GM12878 (cell line): Measurements from ENCODE around the gene NSD2. TPM values are rescaled to one million over a fixed set of nuclear protein-coding genes. Genes with fewer than 3 reads are reported as not detected.

Experiments
- CBX5 ChIP-seq: sonication (generic); IDR thresholded peaks from 2 replicates; pipeline ENCODE4 v1.6.1; 2016; ENCODE audit warnings: low read depth, moderate library complexity, mild to moderate bottlenecking, inconsistent platforms
- CREB1 ChIP-seq: IDR thresholded peaks from 2 replicates; pipeline ENCODE4 v1.6.1; 2012; ENCODE audit warnings: low read depth, mild to moderate bottlenecking, inconsistent platforms
- DPF2 ChIP-seq: fragments of 450-650 bp; IDR thresholded peaks from 2 replicates; pipeline ENCODE4 v1.6.1; 2017; ENCODE audit warnings: mild to moderate bottlenecking
- EP300 ChIP-seq, 2 experiments: fragments of 150-350 bp in 1 of 2; IDR thresholded peaks; 2 replicates each; pipeline ENCODE4 v1.6.1; 2011 to 2012; ENCODE audit warnings: low read depth in 2 of 2, low read length in 2 of 2, borderline replicate concordance in 1 of 2, improper control_type of control experiment in 1 of 2, inconsistent platforms in 1 of 2; ENCODE audit not compliant: control insufficient read depth in 1 of 2
- ESRRA ChIP-seq: IDR thresholded peaks from 2 replicates; pipeline ENCODE4 v1.6.1; 2012; ENCODE audit warnings: mild to moderate bottlenecking, low read length, improper control_type of control experiment
- HDGF ChIP-seq: fragments of 450-650 bp; IDR thresholded peaks from 2 replicates; pipeline ENCODE4 v1.6.1; 2016; ENCODE audit warnings: antibody characterized with exemption
- MEF2A ChIP-seq: IDR thresholded peaks from 2 replicates; pipeline ENCODE4 v1.6.1; 2011; ENCODE audit warnings: low read depth, mild to moderate bottlenecking, low read length, moderate library complexity; ENCODE audit not compliant: insufficient read depth
- MTA2 ChIP-seq: fragments of 450-650 bp; IDR thresholded peaks from 2 replicates; pipeline ENCODE4 v1.6.1; 2016; ENCODE audit warnings: low read depth, mild to moderate bottlenecking, moderate library complexity
- MYB ChIP-seq: fragments of 150-350 bp; IDR thresholded peaks from 2 replicates; pipeline ENCODE4 v1.6.1; 2014; ENCODE audit warnings: mild to moderate bottlenecking, low read depth, low read length, borderline replicate concordance
- NFYB ChIP-seq: IDR thresholded peaks from 2 replicates; pipeline ENCODE4 v1.6.1; 2011; ENCODE audit warnings: low read depth, mild to moderate bottlenecking, low read length, improper control_type of control experiment, moderate library complexity; ENCODE audit not compliant: insufficient read depth
- POLR2A ChIP-seq: IDR thresholded peaks from 2 replicates; pipeline ENCODE4 v1.6.1; 2011; ENCODE audit warnings: low read depth, mild to moderate bottlenecking, low read length
- POLR2AphosphoS5 ChIP-seq: IDR thresholded peaks from 2 replicates; pipeline ENCODE4 v1.6.1; 2011; ENCODE audit warnings: mild to moderate bottlenecking, low read length, inconsistent platforms
- RCOR1 ChIP-seq: conservative IDR thresholded peaks from 2 replicates; pipeline ENCODE4 v1.6.1; 2012; ENCODE audit warnings: low read depth, low read length, improper control_type of control experiment
- SMAD5 ChIP-seq: IDR thresholded peaks from 2 replicates; pipeline ENCODE4 v1.6.1; 2016; ENCODE audit warnings: antibody characterized with exemption, low read depth
- SPI1 ChIP-seq: IDR thresholded peaks from 2 replicates; pipeline ENCODE4 v1.6.1; 2011; ENCODE audit warnings: low read depth, mild to moderate bottlenecking, low read length, moderate library complexity, borderline replicate concordance; ENCODE audit not compliant: insufficient read depth
- ZNF384 ChIP-seq: IDR thresholded peaks from 2 replicates; pipeline ENCODE4 v1.6.1; 2012; ENCODE audit warnings: low read depth, mild to moderate bottlenecking, low read length, improper control_type of control experiment, borderline replicate concordance
- polyA plus RNA-seq, 11 experiments: library from polyadenylated mRNA; depleted of rRNA in 4 of 11; unstranded in 6 of 11; stranded (reverse) in 5 of 11; fragments of >200 nt; fragmentation: Nextera tagmentation in 4 of 11; fragmentation: Illumina TruSeq in 1 of 11; extraction: Ambion mirVana in 4 of 11; extraction: Trizol in 1 of 11; gene quantifications; 1 replicate in 1 of 11; 2 replicates in 10 of 11; pipeline versions ENCODE4 v1.2.1 to v1.2.3, GENCODE V29; 2011 to 2016; ENCODE audit warnings: inconsistent platforms in 2 of 11, missing spikeins in 2 of 11, low read depth in 1 of 11
- total RNA-seq, 4 experiments: library from RNA; depleted of rRNA in 3 of 4; stranded (reverse); fragments of >200 nt in 3 of 4; fragmentation: Illumina TruSeq in 1 of 4; extraction: Trizol in 1 of 4; gene quantifications; 2 replicates each; pipeline versions ENCODE4 v1.2.1 to v1.2.3, GENCODE V29; 2013 to 2021
- TF ChIP-seq, protein P1 (sequence below): fragments of 450-650 bp; formaldehyde crosslinking; IDR thresholded peaks from 2 replicates; pipeline ENCODE4 v1.4.0; 2020; ENCODE audit warnings: mild to moderate bottlenecking, moderate library complexity
- TF ChIP-seq, protein P2 (sequence below): fragments of 450-650 bp; IDR thresholded peaks from 2 replicates; pipeline ENCODE4 v1.6.1; 2017; ENCODE audit warnings: low read depth, mild to moderate bottlenecking, moderate library complexity
- TF ChIP-seq, protein P3 (sequence below): IDR thresholded peaks from 2 replicates; pipeline ENCODE4 v1.6.1; 2012; ENCODE audit warnings: low read depth, low read length, improper control_type of control experiment
- TF ChIP-seq, protein P4 (sequence below): fragments of 450-650 bp; formaldehyde crosslinking; IDR thresholded peaks from 2 replicates; pipeline ENCODE4 v1.4.0; 2022; ENCODE audit warnings: mild to moderate bottlenecking, moderate library complexity

Gene NSD2
- total and polyA plus RNA-seq, 10 of the 15 experiments (the other 5 are each of a cell fraction or from before 2014, with no cell fraction given): 8.6 to 139 (median 67.2) TPM

DNA sequence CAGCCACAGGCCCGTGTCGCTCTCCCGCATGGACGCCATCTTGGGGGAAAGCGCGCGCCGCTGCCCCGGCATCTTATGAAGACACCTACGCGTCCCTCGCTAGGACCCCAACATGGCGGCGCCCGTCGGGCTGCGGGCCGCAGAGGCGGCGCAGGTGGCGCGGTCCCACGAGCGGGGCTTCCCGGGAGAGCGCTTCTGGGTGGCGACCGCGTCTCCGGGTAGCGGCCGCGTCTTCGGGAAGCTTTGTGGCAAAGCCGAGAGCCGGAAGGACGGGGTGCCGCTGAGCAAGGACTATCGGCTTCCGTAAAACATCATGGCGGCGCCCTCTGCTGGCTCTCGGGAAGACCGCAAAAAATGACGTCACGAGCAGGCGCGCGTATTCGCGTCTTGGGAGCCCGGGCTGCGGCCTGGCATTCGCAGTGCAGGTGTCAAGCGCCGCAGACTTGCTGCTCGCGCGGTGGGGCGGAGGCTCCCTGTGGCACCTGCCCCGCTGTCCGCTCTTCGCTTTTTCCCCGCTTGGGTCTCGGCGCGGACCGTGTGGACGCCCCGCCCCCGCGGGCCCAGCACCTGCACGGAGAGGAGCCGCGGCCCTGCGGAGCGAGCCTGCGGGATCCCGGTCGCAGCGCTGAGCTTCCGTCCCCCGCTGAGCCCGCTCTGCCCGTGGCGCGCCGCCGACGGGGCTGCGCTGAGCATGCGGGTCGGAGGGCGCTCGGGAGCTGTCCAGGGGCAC lies 137.9 kb downstream of the NSD2 start, which contains the start of gene NELFA (continued):
- TF ChIP-seq, protein P1, sequence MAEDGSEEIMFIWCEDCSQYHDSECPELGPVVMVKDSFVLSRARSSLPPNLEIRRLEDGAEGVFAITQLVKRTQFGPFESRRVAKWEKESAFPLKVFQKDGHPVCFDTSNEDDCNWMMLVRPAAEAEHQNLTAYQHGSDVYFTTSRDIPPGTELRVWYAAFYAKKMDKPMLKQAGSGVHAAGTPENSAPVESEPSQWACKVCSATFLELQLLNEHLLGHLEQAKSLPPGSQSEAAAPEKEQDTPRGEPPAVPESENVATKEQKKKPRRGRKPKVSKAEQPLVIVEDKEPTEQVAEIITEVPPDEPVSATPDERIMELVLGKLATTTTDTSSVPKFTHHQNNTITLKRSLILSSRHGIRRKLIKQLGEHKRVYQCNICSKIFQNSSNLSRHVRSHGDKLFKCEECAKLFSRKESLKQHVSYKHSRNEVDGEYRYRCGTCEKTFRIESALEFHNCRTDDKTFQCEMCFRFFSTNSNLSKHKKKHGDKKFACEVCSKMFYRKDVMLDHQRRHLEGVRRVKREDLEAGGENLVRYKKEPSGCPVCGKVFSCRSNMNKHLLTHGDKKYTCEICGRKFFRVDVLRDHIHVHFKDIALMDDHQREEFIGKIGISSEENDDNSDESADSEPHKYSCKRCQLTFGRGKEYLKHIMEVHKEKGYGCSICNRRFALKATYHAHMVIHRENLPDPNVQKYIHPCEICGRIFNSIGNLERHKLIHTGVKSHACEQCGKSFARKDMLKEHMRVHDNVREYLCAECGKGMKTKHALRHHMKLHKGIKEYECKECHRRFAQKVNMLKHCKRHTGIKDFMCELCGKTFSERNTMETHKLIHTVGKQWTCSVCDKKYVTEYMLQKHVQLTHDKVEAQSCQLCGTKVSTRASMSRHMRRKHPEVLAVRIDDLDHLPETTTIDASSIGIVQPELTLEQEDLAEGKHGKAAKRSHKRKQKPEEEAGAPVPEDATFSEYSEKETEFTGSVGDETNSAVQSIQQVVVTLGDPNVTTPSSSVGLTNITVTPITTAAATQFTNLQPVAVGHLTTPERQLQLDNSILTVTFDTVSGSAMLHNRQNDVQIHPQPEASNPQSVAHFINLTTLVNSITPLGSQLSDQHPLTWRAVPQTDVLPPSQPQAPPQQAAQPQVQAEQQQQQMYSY (CRISPR knock-in tag): no peak
- TF ChIP-seq SPI1 (no peak), POLR2A (peak; percentile 90), MEF2A (no peak), ESRRA (peak; percentile 41; the same call in 1 of the 2 replicates), MTA2 (no peak), SMAD5 (0 out of 2 replicates have a peak, but pooled peaks have one; percentile 18), CREB1 (peak; percentile 99), ZNF384 (no peak), CBX5 (peak; percentile 47; the same call in 1 of the 2 replicates), MYB (no peak), NFYB (no peak), RCOR1 (peak; percentile 94; the same call in 1 of the 2 replicates), HDGF (0 out of 2 replicates have a peak, but pooled peaks have one; percentile 3), EP300 (IDR thresholded peaks at IDR 0.05; ENCODE audit: borderline replicate concordance in 1 of 2, control insufficient read depth in 1 of 2, low read depth in 2 of 2, low read length in 2 of 2) (no peak), DPF2 (peak; percentile 73), POLR2AphosphoS5 (peak; percentile 83)
- TF ChIP-seq, protein P2, sequence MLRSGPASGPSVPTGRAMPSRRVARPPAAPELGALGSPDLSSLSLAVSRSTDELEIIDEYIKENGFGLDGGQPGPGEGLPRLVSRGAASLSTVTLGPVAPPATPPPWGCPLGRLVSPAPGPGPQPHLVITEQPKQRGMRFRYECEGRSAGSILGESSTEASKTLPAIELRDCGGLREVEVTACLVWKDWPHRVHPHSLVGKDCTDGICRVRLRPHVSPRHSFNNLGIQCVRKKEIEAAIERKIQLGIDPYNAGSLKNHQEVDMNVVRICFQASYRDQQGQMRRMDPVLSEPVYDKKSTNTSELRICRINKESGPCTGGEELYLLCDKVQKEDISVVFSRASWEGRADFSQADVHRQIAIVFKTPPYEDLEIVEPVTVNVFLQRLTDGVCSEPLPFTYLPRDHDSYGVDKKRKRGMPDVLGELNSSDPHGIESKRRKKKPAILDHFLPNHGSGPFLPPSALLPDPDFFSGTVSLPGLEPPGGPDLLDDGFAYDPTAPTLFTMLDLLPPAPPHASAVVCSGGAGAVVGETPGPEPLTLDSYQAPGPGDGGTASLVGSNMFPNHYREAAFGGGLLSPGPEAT: peak; percentile 73
- TF ChIP-seq, protein P3, sequence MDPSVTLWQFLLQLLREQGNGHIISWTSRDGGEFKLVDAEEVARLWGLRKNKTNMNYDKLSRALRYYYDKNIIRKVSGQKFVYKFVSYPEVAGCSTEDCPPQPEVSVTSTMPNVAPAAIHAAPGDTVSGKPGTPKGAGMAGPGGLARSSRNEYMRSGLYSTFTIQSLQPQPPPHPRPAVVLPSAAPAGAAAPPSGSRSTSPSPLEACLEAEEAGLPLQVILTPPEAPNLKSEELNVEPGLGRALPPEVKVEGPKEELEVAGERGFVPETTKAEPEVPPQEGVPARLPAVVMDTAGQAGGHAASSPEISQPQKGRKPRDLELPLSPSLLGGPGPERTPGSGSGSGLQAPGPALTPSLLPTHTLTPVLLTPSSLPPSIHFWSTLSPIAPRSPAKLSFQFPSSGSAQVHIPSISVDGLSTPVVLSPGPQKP: no peak
- TF ChIP-seq, protein P4, sequence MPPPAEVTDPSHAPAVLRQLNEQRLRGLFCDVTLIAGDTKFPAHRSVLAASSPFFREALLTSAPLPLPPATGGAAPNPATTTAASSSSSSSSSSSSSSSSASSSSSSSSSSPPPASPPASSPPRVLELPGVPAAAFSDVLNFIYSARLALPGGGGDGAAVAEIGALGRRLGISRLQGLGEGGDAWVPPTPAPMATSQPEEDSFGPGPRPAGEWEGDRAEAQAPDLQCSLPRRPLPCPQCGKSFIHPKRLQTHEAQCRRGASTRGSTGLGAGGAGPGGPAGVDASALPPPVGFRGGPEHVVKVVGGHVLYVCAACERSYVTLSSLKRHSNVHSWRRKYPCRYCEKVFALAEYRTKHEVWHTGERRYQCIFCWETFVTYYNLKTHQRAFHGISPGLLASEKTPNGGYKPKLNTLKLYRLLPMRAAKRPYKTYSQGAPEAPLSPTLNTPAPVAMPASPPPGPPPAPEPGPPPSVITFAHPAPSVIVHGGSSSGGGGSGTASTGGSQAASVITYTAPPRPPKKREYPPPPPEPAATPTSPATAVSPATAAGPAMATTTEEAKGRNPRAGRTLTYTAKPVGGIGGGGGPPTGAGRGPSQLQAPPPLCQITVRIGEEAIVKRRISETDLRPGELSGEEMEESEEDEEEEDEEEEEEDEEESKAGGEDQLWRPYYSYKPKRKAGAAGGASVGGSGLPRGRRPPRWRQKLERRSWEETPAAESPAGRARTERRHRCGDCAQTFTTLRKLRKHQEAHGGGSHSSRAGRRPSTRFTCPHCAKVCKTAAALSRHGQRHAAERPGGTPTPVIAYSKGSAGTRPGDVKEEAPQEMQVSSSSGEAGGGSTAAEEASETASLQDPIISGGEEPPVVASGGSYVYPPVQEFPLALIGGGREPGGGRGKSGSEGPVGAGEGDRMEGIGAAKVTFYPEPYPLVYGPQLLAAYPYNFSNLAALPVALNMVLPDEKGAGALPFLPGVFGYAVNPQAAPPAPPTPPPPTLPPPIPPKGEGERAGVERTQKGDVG (CRISPR knock-in tag): 0 out of 2 replicates have a peak, but pooled peaks have one; percentile 33
